Measurements from ENCODE around the gene LIFR.
"Not testable (repeated sequence)": the region's sequence is repeated elsewhere in the genome, so short reads cannot be mapped to it uniquely, and the experiment has no call there.

LIFR gene, protein sequence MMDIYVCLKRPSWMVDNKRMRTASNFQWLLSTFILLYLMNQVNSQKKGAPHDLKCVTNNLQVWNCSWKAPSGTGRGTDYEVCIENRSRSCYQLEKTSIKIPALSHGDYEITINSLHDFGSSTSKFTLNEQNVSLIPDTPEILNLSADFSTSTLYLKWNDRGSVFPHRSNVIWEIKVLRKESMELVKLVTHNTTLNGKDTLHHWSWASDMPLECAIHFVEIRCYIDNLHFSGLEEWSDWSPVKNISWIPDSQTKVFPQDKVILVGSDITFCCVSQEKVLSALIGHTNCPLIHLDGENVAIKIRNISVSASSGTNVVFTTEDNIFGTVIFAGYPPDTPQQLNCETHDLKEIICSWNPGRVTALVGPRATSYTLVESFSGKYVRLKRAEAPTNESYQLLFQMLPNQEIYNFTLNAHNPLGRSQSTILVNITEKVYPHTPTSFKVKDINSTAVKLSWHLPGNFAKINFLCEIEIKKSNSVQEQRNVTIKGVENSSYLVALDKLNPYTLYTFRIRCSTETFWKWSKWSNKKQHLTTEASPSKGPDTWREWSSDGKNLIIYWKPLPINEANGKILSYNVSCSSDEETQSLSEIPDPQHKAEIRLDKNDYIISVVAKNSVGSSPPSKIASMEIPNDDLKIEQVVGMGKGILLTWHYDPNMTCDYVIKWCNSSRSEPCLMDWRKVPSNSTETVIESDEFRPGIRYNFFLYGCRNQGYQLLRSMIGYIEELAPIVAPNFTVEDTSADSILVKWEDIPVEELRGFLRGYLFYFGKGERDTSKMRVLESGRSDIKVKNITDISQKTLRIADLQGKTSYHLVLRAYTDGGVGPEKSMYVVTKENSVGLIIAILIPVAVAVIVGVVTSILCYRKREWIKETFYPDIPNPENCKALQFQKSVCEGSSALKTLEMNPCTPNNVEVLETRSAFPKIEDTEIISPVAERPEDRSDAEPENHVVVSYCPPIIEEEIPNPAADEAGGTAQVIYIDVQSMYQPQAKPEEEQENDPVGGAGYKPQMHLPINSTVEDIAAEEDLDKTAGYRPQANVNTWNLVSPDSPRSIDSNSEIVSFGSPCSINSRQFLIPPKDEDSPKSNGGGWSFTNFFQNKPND

DNA sequence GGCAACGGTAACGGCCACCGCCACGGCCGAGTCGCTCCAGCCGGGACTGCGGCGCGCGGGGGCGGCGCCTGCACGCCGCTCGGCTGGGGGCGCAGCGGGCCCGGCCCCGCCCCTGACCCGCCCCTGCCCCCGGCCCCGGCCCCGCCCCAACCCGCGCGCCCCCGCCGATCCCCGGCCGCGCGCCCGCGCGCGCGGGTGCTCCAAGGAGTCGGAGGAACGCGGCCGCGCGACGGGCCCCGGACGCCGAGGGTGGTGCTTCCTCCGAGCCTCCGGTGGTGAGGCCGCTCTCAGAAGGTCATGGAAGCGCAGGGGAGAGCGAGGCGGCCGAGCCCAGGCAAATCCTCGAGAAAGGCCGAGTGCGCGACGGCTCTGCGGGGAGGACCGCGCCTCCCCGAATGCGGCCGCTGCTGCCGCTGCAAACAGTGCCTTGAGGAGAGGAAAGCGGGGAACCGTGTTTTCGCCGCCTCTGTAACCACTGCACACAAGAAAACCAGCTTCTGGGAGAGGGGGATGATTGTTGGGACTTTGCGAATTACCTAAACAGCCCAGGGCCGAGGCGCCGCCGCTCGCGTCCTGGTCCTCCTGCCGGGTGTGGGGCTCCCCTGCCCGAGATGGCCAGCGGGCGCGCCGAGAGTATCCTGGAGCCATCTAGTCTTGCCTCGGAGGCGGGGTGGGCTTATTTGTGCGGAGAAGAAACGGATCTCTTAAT lies at the start of gene LIFR:
Gene LIFR (minus strand): TSS at position 48 of the 709 bp plus-strand sequence. CDS start 25,999 bp downstream, outside the sequence.
- peak; percentile 73 to 86 for DNase-seq

DNA sequence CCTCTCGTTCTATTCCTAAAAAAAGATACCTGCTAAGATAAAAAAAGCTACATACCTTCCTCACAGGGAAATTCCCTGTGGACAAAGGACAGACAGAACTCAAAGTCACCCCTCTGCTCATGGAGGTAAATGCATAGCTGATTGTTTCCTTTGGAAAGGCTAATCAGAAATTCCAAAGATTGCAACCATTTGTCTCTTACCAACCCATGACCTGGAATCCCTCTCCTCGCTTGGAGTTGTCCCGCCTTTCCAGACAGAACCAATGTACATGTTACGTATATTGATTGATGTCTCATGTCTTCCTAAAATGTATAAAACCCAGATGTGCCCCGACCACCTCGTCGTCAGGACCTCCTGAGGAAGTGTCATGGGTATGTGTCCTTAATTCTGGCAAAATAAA lies 49.2 kb upstream of the LIFR start:
- no peak for DNase-seq

DNA sequence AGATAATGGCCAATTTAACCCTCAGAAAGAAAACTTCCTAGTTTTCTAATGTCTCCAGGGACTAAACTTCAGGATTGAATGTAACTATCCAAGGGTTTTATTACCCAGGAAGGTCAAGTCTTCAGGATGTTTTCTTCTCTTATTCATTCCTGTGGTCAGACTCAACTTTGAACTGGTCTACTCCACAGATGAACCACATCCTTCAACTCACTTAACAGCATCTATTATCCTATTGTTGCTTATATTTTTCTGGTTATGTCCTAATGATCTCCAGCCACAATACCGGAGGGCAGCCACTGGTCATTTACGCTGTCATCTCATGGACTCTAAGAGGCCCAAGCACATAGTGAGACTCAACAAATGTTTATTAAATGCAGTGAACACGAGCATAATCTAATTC lies 47.2 kb upstream of the LIFR start:
- DNase-seq = no peak

DNA sequence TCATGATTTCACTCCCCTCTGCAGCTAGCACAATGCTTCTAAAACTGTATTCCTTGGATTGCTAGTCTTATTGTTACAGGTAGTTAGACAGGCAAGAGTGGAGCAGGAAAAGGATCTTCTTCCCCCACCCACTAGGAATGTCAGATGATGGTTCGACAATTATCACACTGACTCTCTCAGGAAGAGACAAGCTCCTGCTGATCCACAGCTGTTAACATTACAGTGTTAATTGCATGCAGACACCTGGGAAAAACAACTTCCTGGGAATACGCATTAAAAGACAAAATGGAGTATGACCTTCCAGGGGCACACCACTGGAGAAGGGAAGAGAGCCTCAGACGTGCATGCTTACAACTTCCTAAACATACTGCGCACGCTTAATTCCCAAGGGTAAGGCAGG lies 46.2 kb upstream of the LIFR start:
- DNase-seq = no peak

DNA sequence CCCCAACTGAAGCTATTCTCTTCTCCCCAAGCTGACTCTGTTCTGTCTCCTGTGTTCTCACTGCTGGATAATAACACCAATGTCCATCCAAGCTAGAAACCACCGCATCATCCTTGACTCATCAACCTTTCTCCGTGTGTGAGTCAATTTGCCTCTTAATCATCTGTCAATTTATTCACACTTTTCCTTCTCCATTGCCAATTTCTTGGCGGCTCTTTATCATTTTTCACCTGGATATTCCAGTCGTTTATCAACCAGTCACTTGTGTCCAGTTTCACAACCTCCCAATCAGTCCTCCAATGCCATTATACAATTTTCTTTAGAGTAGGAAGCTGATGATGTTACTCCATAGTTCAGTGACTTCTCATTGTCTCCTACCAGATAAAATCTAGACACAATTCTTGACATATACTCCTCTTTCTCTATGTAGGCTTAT lies 45.4 kb upstream of the LIFR start:
- no peak for DNase-seq

DNA sequence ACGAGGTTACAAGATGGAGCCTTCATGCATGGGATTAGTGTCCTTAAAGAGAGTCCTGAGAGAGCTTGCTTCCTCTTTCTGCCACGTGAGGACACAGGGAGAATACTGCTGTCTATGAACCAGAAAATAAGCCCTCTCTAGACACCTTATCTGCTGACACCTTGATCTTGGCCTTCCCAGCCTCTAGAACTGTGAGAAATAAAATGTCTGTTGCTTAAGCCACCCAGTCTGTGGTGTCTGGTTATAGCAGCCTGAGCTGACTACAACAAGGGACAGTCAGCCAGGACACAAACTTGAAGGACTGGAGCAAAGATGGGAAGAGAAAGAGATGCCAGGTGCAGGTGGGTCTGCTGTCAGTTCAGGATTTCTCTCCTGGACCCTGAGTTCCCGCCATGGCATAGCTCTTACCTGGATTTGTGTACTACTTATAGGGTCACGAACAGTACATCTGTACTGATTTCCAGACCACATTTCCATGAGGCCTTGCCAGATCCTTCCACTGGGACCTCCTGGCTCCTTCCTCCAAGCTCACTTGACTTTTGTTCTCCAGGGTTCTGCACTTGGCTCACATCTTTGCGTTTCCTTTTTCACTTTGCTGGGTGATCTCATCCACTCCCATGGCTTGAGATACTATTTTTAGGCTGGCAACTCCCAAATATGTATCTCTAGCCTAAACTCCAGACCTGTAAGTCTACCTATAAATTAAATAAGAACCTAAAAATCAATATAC lies 44.9 kb upstream of the LIFR start:
- no peak for DNase-seq

DNA sequence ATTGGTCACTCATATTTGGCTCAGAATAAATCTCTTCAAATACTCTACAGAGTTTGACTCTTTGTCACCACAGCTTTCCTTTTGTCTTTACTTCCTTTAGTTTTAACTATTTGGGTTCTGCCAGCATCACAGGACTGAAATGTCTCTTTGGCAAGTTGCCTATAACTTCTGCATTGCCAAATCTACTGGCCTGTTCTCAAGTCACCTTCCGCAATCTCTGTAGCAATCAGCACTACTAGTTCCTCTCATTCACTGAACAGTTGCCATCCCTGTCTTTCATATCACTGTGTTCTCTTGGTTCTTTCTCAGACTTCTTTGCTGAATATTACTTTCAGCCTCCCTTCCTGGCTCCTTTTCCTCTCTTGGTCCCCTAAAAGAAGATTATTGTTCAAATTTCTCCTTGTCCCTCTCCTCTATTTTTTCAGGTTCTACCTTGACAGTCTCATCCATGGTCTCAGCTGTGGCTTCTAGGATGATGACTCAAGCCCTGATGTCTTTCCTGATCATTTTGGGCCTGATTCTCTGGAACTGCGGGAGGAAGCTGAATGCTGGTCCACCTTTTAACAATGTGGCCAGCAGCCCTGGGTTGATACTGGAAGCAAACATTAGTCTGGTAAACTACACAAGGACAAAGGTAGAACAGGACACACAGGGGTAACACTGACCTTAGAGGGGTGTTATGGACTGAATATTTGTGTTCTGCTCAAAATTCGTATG lies 44.0 kb upstream of the LIFR start:
- DNase-seq = no peak

DNA sequence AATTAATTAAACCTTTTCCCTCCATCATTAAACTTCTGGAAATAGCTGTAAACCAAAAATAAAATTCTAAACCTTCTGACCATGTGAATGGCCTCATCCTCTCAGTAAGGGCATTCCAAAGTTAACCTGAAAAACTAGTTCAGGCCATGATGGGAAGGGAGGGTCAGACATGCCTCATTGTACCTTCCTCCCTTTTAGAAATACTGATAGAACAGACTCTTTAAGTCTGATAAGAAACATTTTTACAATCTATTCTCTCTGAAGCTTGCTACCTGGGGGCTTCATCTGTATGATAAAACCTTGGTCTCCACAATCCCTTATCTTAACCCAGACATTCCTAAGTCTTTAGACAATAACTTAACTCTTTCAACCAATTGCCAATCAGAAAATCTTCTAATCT lies 43.3 kb upstream of the LIFR start:
- not testable (repeated sequence) for DNase-seq

DNA sequence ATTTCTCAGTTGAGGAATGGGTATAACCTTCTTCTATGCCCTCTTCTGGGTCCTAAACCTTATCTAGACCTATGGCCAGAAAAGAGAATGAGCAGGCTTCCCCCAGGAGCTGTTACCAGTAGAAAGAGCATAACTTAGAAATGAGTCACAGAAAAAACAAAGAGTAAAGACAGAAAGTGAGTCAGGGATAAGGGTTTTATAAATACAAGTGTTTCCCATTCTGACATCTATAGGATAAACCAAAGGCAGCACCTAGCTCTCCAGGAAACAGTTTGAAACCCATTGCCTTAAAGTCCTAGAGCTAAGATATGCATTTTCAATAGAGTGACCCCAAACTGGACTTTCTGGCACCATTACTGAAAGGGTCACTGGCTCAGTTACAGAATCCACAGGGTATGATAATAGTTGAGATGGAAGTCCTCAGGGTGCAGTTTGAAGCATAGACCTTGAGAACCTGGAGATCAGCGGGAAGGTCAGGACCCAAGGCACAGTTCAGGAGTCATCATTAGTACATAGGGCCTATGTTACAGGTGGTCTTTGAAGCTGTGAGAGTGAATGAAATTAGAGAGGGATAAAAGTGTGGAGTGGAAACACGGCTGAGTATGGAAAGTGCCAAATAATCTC lies 42.7 kb upstream of the LIFR start:
- no peak for DNase-seq

DNA sequence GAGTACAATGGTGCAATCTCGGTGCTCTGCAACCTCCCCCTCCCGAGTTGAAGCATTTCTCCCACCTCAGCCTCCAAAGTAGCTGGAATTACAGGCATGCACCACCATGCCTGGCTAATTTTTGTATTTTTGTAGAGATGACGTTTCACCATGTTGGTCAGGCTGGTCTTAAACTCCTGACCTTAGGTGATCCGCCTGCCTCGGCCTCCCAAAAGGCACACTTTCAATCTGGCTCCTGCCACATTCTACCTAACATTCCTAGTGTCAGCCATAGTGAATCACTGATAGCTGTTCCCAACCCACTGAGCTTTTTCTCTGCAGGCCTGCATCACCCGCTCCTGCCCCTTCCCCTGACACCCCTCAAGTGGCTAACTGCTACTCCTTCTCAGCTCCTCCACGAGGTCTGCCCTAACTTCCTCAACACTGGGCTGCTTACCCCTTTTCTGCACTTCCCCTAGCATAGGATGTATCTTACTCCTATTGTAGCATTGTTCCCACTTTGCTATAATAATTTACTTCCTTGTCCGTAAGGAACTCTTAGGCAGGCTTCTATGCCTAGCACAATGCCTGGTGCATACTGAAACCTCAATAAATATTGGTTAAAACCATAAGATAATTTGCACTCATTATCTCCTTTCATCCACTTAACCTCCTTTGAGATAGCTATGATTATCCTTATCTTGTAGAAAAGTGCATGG lies 42.0 kb upstream of the LIFR start:
- no peak for DNase-seq

DNA sequence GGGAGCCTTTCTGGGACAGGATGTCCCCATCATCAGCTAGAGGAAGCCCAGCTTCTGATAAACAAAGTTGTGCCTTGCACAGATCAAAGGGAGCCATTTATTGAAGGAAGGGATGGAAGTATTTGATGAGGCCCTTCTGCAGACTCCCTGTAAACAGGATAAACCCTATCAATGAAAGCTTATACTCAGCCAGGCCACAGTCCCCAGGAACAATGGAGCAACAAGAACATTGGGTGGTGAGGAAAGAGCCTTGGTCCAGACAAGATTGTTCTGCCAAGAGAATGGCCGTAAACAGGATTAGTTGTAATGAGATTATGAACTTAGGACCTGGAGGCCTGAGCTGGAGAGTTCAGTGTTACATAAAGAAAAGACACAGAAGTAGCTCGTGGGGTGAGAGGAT lies 40.5 kb upstream of the LIFR start:
- DNase-seq = no peak

DNA sequence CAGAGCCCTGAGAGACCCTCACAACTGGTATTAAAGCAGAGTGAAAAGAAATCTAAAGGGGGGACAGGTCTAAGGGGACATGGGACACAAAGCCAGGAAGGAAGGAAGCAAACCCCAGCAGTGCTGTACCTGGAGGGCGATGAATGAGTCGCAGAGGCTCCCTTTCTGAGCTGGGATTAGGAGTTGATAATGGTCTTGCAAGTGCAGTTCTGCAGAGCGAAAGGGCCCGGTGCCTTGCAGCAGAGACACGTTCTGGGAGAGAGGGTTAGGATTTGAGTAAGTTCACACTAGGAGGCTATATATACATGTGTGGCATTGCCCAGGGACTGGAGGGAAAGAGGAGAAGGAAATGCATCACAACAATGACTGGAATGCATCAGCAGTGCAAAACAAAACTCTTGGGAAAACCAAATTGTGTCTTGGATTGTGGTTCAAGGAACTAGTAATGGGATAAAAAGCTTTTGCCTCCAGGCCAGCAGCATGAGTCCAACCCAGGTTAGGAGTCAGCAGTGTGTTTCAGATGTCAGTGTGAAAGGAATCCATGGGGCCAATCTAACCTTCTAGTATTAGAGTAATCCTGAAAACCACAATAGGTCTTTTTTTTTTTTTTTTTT lies 38.8 kb upstream of the LIFR start:
- no peak for DNase-seq

DNA sequence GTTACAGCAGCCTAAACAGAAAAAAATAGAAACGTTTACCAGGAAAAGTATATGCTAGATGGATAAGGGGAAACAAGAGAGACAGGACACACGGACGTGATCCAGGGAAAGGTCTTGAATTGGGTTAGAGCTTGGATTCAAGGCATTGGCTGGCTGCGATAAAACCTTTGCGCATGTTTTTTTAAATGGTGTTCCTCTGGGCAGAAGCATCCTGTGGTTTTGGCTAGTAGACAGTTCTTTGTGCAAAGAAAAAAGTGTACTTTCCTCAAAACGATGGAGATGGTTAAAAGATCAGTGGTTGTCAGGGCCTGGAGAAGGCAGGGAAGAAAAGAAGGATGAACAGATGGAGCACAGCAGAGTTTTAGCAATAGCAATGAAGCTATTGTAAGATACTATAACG lies 37.5 kb upstream of the LIFR start:
- no peak for DNase-seq

DNA sequence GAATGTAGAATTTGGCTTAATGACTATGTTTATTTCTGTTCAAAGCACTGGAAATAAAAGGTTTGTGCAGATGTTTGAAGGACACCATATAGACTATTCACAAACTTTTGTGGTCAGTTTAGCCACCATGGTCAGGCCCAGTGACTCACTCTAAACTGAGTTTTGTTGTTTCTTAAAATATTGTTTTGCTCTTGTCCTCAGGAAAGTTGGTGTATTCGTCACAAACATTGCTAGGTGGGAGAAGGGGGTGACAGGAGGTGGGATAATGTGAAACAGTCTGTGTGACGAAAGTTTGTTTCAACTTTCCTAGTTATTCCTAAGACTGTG lies 35.0 kb upstream of the LIFR start:
- no peak for DNase-seq

DNA sequence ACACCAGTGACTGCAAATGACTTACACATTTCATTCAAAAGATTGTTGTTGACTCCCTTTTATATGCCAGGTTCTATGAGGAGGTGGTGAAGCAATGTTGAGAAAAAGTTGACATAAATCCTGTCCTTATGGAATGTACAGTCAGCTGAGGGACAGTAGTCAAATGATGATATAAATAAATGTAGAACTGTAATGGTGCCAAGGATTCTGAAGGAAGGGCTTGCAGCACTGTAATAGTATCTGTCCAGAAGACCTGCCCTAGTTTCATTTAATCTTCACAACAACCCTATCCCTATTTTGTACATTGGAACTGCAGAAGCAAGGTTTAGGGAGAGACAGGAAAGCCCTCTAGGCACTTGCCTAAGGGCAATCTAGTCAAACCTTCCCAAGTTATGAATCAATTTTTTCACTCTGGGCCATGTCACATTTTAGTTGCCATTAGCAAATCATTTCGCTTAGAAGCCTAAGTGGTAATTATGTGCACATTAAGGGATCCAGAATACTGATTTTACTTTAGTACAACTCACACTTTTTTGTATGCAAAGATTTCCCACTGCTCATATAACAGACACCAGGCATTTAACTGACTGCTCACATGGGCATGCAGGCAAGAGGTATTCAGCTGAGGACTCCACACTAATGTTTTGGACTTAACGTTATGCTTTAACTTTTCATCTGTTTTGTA lies 34.5 kb upstream of the LIFR start:
- no peak for DNase-seq

DNA sequence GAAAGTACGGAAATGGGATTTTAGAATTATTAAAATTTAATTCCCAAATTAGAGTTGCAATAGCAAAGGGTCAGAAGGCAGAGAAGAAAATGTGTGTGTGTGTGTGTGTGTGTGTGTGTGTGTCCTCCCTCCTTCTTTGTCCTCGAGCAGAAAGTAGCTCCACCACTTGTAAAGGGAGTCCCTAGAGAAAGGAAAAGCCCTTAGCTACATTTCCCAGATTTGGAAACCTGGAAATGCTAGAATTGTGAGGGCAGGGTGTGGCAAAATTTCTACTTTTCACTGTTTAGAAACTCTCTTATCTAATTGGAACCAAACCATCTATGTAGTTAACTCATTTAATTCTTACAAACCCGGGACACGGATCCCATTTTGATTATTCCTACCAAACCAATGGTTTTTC lies 33.2 kb upstream of the LIFR start:
- DNase-seq = no peak

DNA sequence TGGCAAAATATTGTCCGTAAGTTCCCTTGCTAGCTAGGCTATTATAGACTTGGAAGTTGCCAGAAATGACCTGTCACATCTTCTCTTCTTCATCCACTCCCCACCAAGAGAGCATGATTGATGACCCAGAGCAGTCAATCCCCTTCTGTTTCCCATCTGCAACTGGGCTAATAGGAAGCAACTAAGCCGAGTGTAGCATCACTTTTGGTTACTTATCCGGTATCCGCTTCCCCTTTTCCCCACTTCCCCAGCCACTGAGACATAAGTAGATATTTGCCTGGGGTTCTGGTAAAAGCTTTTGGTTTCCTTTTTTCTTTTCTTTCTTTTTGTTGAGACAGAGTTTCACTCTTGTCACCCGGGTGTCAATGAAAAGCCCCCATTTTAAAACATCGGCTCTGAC lies 29.4 kb upstream of the LIFR start:
- no peak for DNase-seq

DNA sequence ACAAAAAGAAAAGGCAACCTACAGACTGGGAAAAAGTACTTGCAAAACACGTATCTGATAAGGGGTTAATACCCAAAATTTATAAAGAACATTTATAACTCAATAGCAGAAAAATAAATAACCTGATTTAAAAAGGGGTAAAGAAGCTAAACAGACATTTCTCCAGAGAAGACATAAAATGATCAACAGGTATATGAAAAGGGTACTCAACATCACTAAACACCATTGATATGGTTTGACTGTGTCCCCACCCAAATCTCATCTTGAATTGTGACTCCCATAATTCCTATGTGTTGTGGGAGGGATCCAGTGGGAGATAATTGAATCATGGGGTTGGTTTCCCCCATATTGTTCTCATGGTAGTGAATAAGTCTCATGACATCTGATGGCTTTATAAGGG lies 27.1 kb upstream of the LIFR start:
- DNase-seq = no peak

DNA sequence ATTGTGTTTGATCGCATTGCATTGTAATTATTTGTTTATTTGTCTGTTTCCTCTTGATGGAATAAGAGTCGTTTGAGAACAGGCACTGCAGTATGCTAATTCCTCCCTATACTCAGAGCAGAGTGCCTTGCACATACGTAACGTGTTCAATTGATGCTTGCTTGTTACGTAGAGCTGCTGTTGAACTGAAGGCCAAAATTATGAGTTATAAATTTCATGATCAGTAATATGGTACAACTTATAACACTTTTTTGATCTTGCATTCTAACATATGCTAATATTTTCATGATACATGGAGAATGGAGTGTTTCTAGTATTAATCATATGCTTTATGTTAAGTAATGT lies 26.5 kb upstream of the LIFR start:
- no peak for DNase-seq
